Osteocyte (in vitro differentiated cells): ENCODE data around the gene PTPRK. TPM values are rescaled to one million over a fixed set of nuclear protein-coding genes. Genes with fewer than 3 reads are reported as not detected.

Experiments used
- DNase-seq: peaks from one replicate; pipeline ENCODE4 v3.0.0; 2021; ENCODE audit warnings: mixed read lengths; ENCODE audit not compliant: unreplicated experiment; ENCODE audit errors: extremely low spot score
- H3K27ac Mint-ChIP-seq: one replicate; pipeline ENCODE4 v1.8.0; 2021; ENCODE audit warnings: mild to moderate bottlenecking, mixed read lengths; ENCODE audit not compliant: unreplicated experiment
- H3K27me3 Mint-ChIP-seq: one replicate; pipeline ENCODE4 v1.8.0; 2021; ENCODE audit warnings: mixed read lengths; ENCODE audit not compliant: unreplicated experiment
- H3K36me3 Mint-ChIP-seq: one replicate; pipeline ENCODE4 v1.8.0; 2021; ENCODE audit warnings: mixed read lengths; ENCODE audit not compliant: unreplicated experiment
- H3K4me1 Mint-ChIP-seq: one replicate; pipeline ENCODE4 v1.8.0; 2021; ENCODE audit warnings: mixed read lengths; ENCODE audit not compliant: unreplicated experiment
- H3K4me3 Mint-ChIP-seq: one replicate; pipeline ENCODE4 v1.8.0; 2021; ENCODE audit warnings: mild to moderate bottlenecking, moderate library complexity, mixed read lengths; ENCODE audit not compliant: unreplicated experiment
- H3K9me3 Mint-ChIP-seq: one replicate; pipeline ENCODE4 v1.8.0; 2021; ENCODE audit warnings: mixed read lengths; ENCODE audit not compliant: unreplicated experiment
- total RNA-seq: library from RNA; stranded (reverse); gene quantifications from 2 replicates; pipeline ENCODE4 v1.2.1, GENCODE V29; 2021
- TF ChIP-seq, protein P1 (sequence below): fragments of 200-600 bp; sonication (generic); IDR thresholded peaks from 2 replicates; pipeline ENCODE4 v1.5.0; 2021; ENCODE audit warnings: antibody characterized with exemption, mild to moderate bottlenecking, moderate library complexity

Gene PTPRK
- total RNA-seq, 1 donor from 2014 or later: 130 TPM

DNA sequence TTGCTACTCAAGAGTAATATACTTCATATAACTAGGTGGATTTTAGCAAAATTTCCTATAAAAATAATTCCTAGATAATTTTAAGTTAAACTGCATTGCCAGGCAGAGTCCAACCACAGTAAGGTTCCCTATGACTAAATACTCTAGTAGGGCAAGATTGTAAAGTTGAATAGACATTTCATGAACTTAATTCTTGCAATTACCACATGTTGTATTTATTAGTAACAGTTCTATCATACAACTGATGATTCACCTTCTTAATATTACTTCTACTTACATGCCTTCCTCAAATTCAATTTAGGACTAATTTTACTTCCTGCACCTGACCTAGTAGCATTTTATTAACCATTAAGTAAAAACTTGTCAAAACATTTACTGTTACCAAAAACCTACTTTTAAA, 352.8 kb downstream of the PTPRK start:
- TF ChIP-seq, protein P1, sequence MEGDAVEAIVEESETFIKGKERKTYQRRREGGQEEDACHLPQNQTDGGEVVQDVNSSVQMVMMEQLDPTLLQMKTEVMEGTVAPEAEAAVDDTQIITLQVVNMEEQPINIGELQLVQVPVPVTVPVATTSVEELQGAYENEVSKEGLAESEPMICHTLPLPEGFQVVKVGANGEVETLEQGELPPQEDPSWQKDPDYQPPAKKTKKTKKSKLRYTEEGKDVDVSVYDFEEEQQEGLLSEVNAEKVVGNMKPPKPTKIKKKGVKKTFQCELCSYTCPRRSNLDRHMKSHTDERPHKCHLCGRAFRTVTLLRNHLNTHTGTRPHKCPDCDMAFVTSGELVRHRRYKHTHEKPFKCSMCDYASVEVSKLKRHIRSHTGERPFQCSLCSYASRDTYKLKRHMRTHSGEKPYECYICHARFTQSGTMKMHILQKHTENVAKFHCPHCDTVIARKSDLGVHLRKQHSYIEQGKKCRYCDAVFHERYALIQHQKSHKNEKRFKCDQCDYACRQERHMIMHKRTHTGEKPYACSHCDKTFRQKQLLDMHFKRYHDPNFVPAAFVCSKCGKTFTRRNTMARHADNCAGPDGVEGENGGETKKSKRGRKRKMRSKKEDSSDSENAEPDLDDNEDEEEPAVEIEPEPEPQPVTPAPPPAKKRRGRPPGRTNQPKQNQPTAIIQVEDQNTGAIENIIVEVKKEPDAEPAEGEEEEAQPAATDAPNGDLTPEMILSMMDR: no peak
- no peak overlapping the region for H3K4me3 Mint-ChIP-seq
- peaks cover 6% of the 10 kb centered on the region for H3K36me3 Mint-ChIP-seq
- DNase-seq: no peak
- no peak overlapping the region for H3K27ac Mint-ChIP-seq
- H3K4me1 Mint-ChIP-seq: peaks cover 40% of the 10 kb centered on the region
- H3K9me3 Mint-ChIP-seq: no peaks in the 10 kb centered on the region
- H3K27me3 Mint-ChIP-seq: no peaks in the 10 kb centered on the region

DNA sequence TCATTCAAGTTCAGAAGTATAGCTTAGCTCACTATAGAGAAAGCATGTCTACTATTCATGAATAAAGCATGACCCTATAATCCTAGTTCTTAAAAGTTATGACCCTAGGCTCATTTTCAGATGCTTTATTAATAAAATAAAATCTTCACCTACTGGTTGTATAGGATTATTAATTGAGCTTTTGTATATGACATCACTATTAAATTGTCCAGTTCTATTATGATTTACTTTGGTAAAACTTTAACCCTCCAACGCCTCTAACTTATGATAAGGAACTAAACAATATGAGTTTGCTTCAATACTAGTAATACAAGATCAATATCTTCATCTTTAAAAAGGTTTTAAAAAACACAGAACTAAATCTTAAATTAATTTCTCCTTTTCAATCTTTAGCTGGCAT, 356.1 kb downstream of the PTPRK start:
- TF ChIP-seq, protein P1: no peak
- H3K4me1 Mint-ChIP-seq: peaks cover 19% of the 10 kb centered on the region
- no peak for DNase-seq
- H3K27me3 Mint-ChIP-seq: no peaks in the 10 kb centered on the region
- peaks cover 3% of the 10 kb centered on the region for H3K36me3 Mint-ChIP-seq
- H3K4me3 Mint-ChIP-seq: no peak overlapping the region
- no peaks in the 10 kb centered on the region for H3K9me3 Mint-ChIP-seq
- H3K27ac Mint-ChIP-seq: no peak overlapping the region

DNA sequence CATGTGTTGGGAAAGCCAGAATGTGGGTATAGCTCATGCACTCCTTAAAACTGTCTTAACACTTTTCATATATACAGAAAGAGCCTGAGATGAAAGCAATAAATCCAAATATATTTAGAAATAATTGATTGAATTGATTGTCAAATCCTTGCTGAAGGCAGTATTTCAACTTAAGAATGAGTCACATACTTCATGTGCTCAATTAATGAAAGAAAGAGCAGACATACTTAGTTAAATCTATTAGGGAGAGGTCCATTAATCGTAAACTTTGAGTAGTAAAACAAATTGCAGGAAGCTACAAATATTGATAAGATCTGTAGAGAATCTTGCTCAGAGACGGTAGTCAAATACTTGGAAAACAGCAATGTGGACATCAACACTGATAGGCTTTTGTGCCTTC, 358.0 kb downstream of the PTPRK start:
- no peak for DNase-seq
- no peak overlapping the region for H3K4me3 Mint-ChIP-seq
- no peaks in the 10 kb centered on the region for H3K9me3 Mint-ChIP-seq
- H3K27ac Mint-ChIP-seq: no peak overlapping the region
- no peaks in the 10 kb centered on the region for H3K27me3 Mint-ChIP-seq
- H3K36me3 Mint-ChIP-seq: peaks cover 2% of the 10 kb centered on the region
- peaks cover 23% of the 10 kb centered on the region for H3K4me1 Mint-ChIP-seq
- TF ChIP-seq, protein P1: no peak

DNA sequence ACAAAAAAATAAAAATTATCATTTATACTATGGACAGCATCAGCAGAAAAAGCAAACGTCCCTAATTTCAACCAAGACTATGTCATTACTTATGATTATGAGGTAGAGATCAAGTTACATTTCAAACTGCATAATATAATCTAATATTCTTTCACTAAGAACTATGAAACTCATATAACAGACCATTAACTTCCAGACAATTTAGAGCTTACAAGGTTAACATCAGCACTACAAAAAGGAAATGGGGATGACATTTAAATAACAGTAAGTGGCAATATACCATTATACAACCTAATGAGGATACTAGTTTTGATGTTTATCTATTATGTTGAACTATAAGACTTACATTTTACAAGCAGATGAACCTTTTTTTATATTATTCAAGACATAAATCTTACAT, 358.6 kb downstream of the PTPRK start:
- Mint-ChIP-seq H3K4me3 (no peak overlapping the region), H3K27ac (no peak overlapping the region), H3K36me3 (peaks cover 2% of the 10 kb centered on the region), H3K9me3 (no peaks in the 10 kb centered on the region), H3K4me1 (peaks cover 20% of the 10 kb centered on the region), H3K27me3 (no peaks in the 10 kb centered on the region)
- TF ChIP-seq, protein P1: no peak
- no peak for DNase-seq

DNA sequence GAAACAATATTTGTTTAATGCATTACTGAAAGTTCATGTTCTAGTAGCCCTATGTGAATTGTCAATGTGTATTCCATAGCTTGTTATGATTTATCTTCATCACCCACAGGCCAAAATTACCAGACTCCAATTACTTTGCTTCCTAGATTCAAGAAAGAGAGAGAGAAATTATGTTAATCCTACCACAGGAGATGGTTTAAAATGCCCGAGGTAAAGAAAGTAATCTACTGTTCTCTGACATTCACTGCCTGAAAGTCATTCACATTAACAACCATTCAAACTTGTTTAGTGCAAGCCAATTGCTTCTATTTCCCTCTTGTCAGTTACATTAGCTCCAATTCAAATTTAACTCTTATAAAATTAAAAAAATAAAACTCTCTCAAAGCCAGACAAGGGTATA, 359.1 kb downstream of the PTPRK start:
- Mint-ChIP-seq H3K4me3 (no peak overlapping the region), H3K4me1 (peaks cover 18% of the 10 kb centered on the region), H3K36me3 (peaks cover 2% of the 10 kb centered on the region), H3K27ac (no peak overlapping the region), H3K9me3 (no peaks in the 10 kb centered on the region), H3K27me3 (no peaks in the 10 kb centered on the region)
- DNase-seq: no peak
- TF ChIP-seq, protein P1: no peak
